HUES48 (cell line): Measurements from ENCODE around the gene CNPY4.
A peak's percentile ranks its signal among the peaks of the same experiment; 100 is the strongest.

Source experiments
- H3K27ac ChIP-seq: one replicate; pipeline ENCODE4 v1.7.0; 2013; ENCODE audit warnings: low read depth, low read length, inconsistent platforms
- H3K27me3 ChIP-seq: 2 replicates; pipeline ENCODE4 v1.6.1; 2013; ENCODE audit warnings: mild to moderate bottlenecking, low read length; ENCODE audit not compliant: control insufficient read depth, insufficient read depth
- H3K36me3 ChIP-seq: 2 replicates; pipeline ENCODE4 v1.6.1; 2013; ENCODE audit warnings: low read length; ENCODE audit not compliant: control insufficient read depth, insufficient read depth
- H3K4me1 ChIP-seq: 2 replicates; pipeline ENCODE4 v1.6.1; 2013; ENCODE audit warnings: mild to moderate bottlenecking, low read length; ENCODE audit not compliant: control insufficient read depth, insufficient read depth
- H3K4me3 ChIP-seq: 2 replicates; pipeline ENCODE4 v1.5.1; 2013; ENCODE audit warnings: mild to moderate bottlenecking, low read depth, low read length
- H3K9ac ChIP-seq: 2 replicates; pipeline ENCODE4 v1.6.1; 2013; ENCODE audit warnings: mild to moderate bottlenecking, low read depth, low read length, moderate library complexity
- H3K9me3 ChIP-seq: 2 replicates; pipeline ENCODE4 v1.6.1; 2013; ENCODE audit warnings: low read length; ENCODE audit not compliant: control insufficient read depth, insufficient read depth

Gene CNPY4

DNA sequence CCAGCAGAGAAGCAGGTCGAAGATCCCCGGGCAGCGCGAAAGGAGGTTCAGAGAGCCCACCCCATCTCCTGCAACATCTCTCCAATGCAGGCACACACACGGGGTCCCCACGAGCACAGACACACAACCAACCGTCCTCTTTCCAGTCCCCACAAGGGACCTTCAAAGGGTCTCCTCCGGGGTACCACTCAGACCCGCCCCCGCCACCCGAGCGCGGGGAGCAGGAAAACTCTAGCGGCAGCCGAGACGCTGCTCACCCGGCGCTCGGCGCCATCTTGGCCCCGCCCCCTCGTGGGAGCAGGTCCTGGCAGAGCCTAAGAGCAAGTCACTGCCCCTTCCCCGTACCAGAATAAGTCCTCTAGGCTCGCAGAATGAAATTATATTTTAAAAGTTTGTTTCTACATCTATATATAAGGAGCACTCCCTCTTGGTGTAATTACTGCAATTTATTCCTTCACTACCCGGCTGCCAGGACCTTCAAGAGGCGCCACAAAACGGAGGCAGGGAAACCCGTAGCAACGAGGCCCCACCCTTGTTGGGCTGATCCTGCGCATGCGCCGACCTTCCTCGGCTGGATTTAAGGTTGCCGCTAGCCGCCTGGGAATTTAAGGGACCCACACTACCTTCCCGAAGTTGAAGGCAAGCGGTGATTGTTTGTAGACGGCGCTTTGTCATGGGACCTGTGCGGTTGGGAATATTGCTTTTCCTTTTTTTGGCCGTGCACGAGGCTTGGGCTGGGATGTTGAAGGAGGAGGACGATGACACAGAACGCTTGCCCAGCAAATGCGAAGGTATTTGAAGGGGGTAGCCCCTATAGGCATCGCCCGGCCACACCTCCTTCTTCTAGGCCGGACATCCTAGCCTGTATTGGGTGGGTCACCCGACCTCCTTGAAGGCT, at the start of gene CNPY4, which contains the start of gene TAF6:
CNPY4 (plus strand) TSS at position 563 of the 898 bp plus-strand sequence; CDS start at position 674, 111 bp downstream.
TAF6 (minus strand) TSS at position 287 of the 898 bp plus-strand sequence. CDS start 5,149 bp downstream, outside the sequence.
- H3K4me3 ChIP-seq, result peak within 1 kb of the TSS; percentile 76
- 0 out of 2 replicates have a peak, but pooled peaks cover 1% of the 10 kb centered on the region for H3K36me3 ChIP-seq
- peak within 1 kb of the TSS; percentile 87 for H3K9ac ChIP-seq
- H3K9me3 ChIP-seq, result no peaks in the 10 kb centered on the region
- no peaks in the 10 kb centered on the region for H3K27me3 ChIP-seq
- H3K27ac ChIP-seq, result peak within 1 kb of the TSS; percentile 87
- peaks cover 9% of the 10 kb centered on the region for H3K4me1 ChIP-seq

DNA sequence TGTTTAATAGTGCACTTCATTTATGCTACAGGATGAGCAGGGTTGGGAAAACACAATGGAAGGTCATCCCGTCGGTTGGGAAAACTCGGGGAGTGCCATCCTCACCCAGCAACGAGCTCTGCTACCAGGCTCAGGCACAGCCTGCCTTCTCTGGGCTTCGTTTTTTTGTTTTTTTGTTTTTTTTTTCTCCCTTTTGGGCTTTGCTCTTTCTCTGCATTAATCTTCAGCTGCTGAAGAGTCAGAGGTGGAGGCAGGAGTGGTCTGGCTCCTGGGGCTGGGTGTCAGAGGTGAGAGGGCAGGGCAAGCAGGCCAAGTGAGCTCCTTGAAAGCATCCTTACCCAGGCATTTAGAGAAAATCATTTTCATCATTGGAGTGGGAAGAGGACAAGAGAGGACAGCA, 49.4 kb upstream of the CNPY4 start:
- no peaks in the 10 kb centered on the region for H3K27me3 ChIP-seq
- H3K4me3 ChIP-seq, result no peak overlapping the region
- H3K4me1 ChIP-seq, result no peaks in the 10 kb centered on the region
- peaks cover 55% of the 10 kb centered on the region for H3K9me3 ChIP-seq
- H3K27ac ChIP-seq, result no peak overlapping the region
- H3K36me3 ChIP-seq, result peaks cover 65% of the 10 kb centered on the region
- H3K9ac ChIP-seq, result no peak overlapping the region

DNA sequence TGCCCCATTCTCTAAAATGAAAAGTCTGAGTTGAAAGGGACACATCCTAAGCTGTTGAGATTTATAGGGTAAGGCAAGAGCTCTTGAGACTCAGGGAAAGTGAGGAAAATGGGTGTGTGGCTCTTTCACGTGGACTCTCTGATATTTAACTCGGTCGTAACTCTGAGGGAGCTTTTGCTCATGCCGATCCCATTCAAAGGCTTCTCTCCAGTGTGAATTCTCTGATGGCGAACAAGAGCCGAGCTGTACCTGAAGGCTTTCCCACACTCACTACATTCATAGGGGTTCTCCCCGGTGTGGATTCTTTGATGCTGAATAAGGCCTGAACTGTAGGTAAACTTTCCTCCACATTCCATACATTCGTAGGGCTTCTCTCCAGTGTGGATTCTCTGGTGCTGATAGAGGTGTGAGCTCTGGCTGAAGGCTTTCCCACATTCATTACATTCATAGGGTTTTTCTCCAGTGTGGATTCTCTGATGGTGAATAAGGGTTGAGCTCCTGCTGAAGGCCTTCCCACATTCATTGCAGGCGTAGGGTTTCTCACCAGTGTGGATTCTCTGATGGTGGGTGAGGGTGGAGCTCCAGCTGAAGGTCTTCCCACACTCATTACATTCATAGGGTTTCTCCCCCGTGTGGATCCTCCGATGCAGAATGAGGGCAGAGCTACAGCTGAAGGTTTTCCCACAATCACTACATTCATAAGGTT, 48.3 kb upstream of the CNPY4 start:
- H3K27ac ChIP-seq, result no peak overlapping the region
- peak overlapping the region; percentile 21; the same call in 1 of the 2 replicates for H3K4me3 ChIP-seq
- no peak overlapping the region for H3K9ac ChIP-seq
- peaks cover 73% of the 10 kb centered on the region for H3K36me3 ChIP-seq
- peaks cover 62% of the 10 kb centered on the region for H3K9me3 ChIP-seq
- no peaks in the 10 kb centered on the region for H3K4me1 ChIP-seq
- H3K27me3 ChIP-seq, result no peaks in the 10 kb centered on the region

DNA sequence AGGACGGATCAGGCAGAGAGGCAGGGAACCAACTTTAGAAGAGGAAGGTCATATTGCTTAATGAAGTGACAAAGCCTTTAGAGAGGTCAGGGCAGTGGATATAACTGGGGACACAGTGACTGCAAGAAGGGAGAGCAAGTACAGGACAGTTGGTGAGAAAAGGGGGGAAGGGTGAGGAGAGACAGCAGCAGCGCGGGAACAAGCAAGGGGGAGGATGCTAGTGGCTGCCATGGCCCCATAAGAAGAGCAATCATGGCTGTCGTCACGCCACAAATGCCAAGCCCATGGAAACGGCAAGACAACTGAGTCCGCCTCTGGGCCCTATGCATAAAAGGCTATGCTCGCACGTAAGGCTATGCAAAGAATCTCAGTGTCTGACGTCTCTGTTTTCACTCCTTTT, 47.0 kb upstream of the CNPY4 start:
- H3K27me3 ChIP-seq, result no peaks in the 10 kb centered on the region
- H3K9ac ChIP-seq, result no peak overlapping the region
- peaks cover 85% of the 10 kb centered on the region for H3K36me3 ChIP-seq
- no peak overlapping the region for H3K27ac ChIP-seq
- H3K4me3 ChIP-seq, result no peak overlapping the region
- H3K4me1 ChIP-seq, result no peaks in the 10 kb centered on the region
- peaks cover 62% of the 10 kb centered on the region for H3K9me3 ChIP-seq

- Histone ChIP-seq H3K36me3 (peaks cover 98% of the 10 kb centered on the region), H3K9ac (no peak overlapping the region), H3K27me3 (no peaks in the 10 kb centered on the region), H3K4me1 (no peaks in the 10 kb centered on the region), H3K4me3 (no peak overlapping the region), H3K9me3 (peaks cover 55% of the 10 kb centered on the region), H3K27ac (no peak overlapping the region)
These were observed 44.6 kb upstream of the CNPY4 start for GRCh38 chr7:100074841-100075240.

- no peaks in the 10 kb centered on the region for H3K27me3 ChIP-seq
- H3K4me3 ChIP-seq, result no peak overlapping the region
- no peak overlapping the region for H3K9ac ChIP-seq
- H3K27ac ChIP-seq, result no peak overlapping the region
- H3K4me1 ChIP-seq, result 0 out of 2 replicates have a peak, but pooled peaks cover 3% of the 10 kb centered on the region
- H3K36me3 ChIP-seq, result peaks cover 96% of the 10 kb centered on the region
- H3K9me3 ChIP-seq, result peaks cover 50% of the 10 kb centered on the region
These were observed 44.0 kb upstream of the CNPY4 start for GRCh38 chr7:100075418-100075817.

- Histone ChIP-seq H3K9ac (no peak overlapping the region), H3K36me3 (peaks cover 79% of the 10 kb centered on the region), H3K9me3 (peaks cover 32% of the 10 kb centered on the region), H3K4me3 (no peak overlapping the region), H3K4me1 (0 out of 2 replicates have a peak, but pooled peaks cover 3% of the 10 kb centered on the region), H3K27ac (no peak overlapping the region), H3K27me3 (no peaks in the 10 kb centered on the region)
These were observed 42.2 kb upstream of the CNPY4 start for GRCh38 chr7:100077205-100077604.

DNA sequence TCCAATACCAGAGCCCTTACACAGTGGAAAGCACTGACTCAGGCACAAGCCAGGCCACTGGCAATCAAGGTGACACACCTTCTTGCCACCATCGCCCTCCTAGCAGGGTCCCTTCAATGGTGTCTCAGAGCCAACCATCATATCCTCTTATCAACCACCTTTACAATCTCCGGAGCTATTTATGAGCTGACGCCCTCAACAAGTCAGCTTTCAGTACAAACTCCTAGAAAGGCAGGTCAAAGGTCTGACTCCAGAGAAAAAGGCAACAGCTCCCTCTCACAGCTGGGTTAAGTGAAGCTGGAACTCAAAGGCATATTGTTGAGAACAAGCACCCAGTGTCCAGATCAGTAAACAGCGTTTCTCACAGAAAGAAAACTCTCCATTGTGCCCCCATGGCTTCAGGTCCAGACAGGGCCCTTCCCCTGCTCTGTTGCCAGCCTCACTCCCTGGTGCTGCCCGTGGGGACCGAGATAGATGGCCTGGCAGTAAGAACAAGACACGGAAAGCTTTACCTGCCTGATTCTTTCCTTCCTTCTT, 40.3 kb upstream of the CNPY4 start:
- Histone ChIP-seq H3K27ac (peak overlapping the region; percentile 18), H3K36me3 (peaks cover 60% of the 10 kb centered on the region), H3K4me1 (peaks cover 13% of the 10 kb centered on the region), H3K9me3 (peaks cover 13% of the 10 kb centered on the region), H3K4me3 (no peak overlapping the region), H3K27me3 (no peaks in the 10 kb centered on the region), H3K9ac (no peak overlapping the region)

DNA sequence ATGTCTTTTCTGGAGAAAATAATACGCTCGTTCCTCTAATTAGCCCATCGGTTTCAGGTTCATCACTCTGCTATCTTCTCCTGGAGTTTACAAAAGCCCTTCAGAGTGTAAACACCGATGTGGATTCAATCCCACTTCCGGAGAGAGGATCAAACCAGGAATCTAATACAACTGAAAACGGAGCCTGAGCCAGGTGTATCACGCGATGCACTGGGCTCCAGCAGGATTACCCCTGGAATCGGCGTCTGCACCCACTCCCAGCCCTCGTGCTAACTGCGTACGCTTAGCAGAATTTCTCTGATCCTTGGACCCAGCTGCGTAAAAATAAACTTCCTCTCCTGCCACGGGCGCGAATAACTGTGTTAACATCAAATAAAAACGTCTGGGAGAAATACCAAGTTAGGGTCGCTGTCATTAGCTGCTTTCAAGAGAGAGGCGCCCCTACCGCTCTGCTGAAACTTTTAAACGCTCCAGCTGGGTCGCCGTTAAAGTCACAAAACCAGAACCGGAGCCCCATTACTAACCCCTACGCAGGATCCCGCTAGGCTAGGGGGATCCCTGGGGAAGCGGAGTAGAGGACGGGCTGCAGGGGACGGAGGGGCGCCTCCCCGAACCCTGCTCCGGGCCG, 38.4 kb upstream of the CNPY4 start:
- Histone ChIP-seq H3K36me3 (peaks cover 40% of the 10 kb centered on the region), H3K4me3 (peak overlapping the region; percentile 88), H3K4me1 (peaks cover 13% of the 10 kb centered on the region), H3K9me3 (no peaks in the 10 kb centered on the region; the same call in 1 of the 2 replicates), H3K9ac (peak overlapping the region; percentile 93), H3K27ac (peak overlapping the region; percentile 88), H3K27me3 (no peaks in the 10 kb centered on the region)

DNA sequence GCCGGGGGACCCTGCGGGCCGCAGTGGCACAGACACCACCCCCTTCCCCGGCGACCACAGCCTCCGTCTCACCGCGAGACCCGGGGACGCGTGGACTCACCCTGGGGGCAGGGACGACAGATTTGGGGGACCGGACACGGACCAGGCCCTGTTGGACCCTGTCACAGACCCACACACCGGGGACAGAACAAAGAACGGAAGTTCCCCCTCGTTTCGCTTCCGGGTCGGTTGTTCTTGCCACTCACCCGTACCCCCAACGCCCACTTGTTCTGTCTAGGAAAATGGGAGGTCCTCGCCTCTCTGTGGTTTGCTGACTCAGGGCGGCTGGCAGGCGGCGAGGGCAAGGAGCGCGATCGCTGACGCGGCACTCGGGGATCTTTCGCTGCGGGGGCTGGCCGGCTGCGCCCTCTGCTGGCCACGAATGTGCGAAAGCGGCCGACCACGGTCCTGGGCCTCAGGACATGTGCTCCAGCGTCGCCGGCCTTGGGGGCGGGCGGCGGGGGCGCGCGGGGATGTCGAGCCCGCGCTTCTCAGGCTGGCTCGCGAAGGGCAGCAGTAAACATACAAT, 37.8 kb upstream of the CNPY4 start, which contains the start of gene ZNF3:
ZNF3 (minus strand) TSS at position 189 of the 568 bp plus-strand sequence. CDS start 4,366 bp downstream, outside the sequence.
- H3K9me3 ChIP-seq, result no peaks in the 10 kb centered on the region; the same call in 1 of the 2 replicates
- peaks cover 13% of the 10 kb centered on the region for H3K4me1 ChIP-seq
- H3K4me3 ChIP-seq, result peak within 1 kb of the TSS; percentile 88
- H3K27ac ChIP-seq, result peak within 1 kb of the TSS; percentile 88
- H3K9ac ChIP-seq, result peak within 1 kb of the TSS; percentile 93
- peaks cover 34% of the 10 kb centered on the region for H3K36me3 ChIP-seq
- no peaks in the 10 kb centered on the region for H3K27me3 ChIP-seq
